ENCODE results near the gene NAT14.
A peak's percentile ranks its signal among the peaks of the same experiment; 100 is the strongest.

The NAT14 gene

DNA sequence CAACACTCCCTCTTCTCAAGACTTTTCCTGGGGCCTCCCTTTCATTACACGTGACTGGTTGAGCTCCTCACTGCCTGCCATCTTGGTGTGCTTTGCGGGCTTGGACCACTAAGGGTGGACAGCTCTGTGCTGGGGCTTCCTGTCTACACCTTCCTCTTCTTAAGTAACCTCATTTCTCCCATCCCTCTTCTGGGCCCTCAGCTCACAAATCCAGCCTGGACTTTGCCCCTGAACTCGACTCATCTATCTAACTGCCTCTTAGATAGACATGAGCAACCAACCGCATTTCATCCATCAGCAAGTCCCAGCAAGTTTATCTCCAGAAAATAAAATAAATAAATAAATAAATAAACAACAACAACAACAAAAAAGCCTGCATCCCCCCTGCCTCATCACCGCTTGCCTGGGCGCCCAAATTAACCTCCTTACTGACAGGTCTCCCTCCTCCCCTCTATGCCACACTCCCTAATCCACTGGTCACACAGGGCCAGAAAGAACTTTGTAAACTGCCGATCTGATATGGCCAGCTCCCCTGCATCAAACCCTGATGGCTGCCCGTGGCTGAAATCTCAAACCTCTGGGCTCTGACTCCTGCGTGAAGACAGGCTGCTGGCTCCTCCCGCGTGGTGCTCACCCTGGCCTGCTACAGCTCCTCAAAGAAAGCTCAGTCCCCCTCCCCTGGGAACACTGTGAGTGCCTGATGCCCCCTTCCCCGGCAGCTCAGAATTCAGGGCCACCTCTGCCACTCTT is 31.3 kb upstream of the NAT14 start:
- DNase-seq (ENCODE audit: low read depth, low spot score), result no peak

DNA sequence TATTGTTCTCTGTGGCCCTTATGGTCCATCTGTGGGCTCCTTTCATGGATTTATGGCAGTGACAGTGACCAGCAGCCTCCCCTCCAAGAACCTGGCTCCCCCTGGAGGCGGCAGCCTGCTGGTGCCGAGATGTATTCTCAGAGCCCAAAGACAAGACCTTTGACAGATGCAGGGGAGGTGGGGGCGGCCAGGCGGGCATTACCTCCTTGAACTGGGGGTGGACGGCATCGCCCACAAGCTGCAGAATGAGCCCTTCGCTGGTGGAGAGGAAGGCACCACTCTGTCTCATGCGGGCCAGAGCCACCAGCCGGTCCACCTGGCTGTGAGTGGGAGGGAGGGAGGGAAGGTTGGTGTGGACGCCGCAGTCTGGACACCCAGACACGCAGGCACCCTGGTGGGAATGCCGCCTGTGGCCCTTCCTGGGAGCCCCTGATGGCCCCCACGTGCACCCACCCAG is 30.2 kb upstream of the NAT14 start:
- no peak for DNase-seq (ENCODE audit: low read depth, low spot score)

DNA sequence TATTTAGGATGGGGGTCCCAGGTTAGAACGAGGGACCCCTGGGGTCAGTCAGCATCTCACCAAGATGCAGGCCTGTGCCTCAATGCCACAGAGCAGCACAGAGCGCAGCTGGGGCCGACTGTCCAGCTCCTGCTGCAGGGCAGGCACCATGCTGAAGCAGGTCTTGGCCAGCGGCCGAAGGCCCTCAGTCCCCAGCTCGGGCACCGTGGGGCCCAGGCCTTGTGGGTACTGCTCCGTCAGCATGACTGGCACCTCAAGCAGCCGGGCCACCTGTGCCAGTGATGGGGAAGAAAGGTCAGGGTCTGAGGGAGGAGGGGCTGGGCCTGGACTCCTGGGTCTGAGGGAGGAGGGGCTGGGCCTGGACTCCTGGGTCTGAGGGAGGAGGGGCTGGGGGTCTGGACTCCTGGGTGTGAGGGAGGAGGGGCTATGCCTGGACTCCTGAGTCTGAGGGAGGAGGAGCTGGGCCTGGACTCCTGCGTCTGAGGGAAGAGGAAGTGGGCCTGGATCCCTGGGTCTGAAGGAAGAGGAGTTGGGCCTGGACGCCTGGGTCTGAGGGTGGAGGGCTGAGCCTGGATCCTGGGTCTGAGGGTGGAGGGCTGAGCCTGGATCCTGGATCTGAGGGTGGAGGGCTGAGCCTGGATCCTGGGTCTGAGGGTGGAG is 29.3 kb upstream of the NAT14 start:
- DNase-seq (ENCODE audit: low read depth, low spot score), result no peak

DNA sequence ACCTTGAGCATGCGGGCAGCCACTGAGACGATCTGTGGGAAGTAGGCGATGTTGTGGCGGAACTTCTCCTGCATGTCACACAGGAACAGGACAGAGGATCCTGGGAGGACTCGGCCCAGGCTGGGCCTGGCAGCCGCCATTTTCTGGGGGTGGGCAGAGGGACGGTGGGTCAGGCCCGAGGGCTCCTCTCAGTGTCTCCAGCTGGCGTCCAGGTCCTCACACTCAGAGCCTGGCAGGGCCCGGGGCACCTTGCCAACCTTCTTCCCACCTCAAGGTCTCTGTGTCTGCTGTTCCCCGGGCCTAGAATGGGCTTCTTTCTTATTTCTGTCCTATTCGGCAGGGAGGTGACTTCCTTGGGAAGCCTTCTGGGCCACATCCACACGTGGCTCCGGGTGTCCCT is 28.6 kb upstream of the NAT14 start:
- DNase-seq (ENCODE audit: low read depth, low spot score), result no peak

DNA sequence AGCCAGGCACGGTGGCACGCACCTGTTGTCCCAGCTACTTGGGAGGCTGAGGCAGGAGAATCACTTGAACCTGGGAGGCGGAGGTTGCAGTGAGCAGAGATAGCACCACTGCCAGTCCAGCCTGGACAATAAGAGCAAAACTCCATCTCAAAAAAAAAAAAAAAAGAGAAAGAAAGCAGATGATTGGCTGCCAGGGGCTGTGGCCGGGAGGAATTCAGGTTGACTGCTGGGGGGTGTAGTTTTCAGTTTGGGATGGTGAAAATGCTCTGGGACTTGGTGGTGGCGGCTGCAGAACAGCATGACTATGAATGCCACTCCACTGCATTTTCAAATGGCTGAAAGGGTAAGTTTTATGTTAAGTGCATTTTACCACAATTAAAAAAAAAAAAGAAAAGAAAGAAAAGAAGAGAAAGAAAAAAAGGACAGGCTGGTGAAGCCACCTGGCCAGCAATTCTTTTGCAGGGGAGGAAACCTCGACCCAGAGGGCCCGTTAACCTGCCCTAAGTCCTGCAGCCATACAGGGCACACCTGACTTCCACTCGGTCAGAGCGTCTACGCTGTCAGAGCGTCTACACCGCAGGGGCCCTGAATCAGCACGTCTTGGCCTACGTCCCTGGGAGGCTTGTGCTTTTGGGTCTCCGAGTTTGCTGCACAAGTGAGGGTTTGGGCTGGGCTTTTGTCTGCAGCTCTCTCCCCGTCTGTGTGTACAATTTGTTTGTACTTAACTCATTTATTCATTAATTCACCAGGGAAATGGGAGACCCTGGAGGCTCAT is 27.1 kb upstream of the NAT14 start:
- no peak for DNase-seq (ENCODE audit: low read depth, low spot score)

DNA sequence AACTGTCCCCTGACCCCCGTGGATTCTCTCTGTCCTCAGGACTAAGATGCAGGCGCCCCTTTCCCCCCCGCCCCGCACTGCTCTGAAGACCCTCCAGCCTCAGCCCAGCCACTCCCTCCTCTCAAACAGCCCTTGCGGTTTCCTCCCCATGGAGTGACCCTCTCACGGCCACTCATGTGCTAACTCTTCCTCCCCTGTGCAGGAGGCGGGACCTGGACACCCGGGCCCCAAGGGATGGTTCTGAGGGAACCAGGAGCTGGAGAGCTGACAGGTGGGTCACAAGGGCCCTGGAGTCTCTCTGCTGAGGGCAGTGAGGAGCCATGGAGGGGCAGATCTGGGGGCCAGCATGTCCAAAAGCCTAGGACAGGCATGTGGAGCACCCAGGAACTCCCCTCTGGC is 25.4 kb upstream of the NAT14 start:
- no peak for DNase-seq (ENCODE audit: low read depth, low spot score)

DNA sequence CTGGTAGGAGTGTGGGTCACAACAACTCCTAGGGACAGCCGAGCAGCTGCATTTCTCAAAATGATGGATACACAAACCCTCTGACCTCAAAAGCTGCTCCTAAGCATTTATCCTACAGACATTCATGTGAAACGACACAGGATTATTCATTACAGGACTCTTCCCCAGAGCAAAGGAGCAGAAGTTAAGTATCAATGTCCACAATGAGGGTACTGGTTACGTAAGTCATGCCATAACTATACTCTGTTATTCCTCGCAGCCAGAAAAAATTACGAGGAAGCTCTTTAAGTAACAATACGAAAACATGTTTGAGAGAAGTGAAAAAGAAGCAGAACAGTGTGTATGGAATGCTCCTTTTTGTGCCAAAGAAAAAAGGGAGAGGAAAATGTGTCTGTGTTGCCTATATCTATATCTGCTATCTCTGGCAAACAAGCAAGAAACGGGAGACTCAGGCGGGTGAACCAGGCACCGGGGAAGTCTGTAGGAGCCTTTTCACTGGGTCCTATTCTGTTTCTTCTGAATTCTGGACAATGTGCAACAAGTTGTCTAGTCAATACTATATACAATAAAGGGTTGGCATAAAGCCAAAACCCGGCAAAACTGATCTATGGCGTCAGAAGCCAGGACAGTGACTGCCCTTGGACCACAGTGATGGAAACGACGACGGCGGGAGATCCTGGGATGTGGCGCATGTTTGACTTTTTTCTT is 24.9 kb upstream of the NAT14 start:
- no peak for DNase-seq (ENCODE audit: low read depth, low spot score)

DNA sequence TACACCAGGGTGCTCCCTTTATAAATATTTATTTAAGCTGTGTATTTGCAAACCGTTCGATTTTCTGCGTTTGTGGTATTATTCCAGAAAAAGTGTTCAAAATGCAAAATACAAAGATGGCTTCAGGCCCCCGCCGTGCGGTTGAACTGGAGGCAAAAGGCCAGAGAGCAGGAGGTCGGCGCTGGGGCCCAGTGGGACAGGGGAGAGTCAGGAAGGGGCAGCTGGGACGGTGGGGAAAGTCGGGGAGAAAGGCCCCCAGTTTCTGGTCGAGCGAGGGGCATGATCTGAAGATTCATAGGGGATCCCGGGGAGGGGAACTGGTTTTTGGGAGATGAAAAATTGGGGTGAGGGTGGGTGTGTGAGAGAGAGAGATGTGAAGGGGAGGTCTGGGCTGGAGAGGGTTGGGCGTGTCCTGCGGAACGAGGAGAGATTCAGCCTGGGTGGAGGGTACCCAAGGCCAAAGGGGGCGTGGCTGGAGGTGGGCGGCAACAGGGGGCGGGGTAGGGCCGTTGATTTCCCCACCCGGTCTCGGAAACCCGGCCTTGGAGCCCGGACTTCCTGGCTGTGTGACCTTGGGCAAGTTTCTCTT is 24.2 kb upstream of the NAT14 start:
- no peak for DNase-seq (ENCODE audit: low read depth, low spot score)

DNA sequence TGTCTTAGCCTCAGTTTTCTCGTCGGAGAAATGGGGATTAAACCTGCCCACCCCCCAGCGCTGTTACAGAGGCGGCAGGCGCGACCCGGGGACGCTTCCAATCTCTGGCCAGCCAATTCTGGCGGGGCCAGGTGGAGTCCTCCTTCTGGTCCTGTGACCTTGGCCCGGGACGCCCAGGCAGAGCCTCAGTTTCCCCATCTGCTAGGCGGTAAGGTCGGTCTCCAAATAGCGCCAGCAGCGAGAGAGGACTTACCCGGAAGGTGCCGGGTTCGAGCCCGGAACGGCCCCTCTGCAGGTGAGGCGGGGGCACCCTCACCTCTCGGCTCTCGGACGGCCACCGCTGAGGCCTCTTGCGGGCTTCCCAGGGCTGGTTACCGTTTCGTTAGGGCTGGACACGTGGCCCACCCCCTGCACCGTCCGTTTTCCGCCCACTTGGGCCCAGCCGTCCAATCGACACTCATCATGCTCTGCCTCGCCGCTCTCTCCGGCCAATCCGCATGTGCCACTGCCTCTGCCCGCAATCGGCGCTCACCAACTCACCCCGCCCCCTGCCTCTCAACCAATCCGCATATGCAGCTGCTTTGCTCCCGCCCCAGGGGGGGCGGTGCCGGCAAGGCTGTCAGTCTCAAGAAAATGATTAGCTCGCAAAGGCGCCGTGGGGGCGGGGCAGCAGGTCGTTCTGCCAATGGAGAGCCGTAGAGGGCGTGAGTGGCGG is 23.6 kb upstream of the NAT14 start, which contains the start of gene ISOC2:
Gene ISOC2, minus strand, starts transcription at position 384 of the 715 bp plus-strand sequence. CDS start 5,156 bp downstream, outside the sequence.
- DNase-seq (ENCODE audit: low read depth, low spot score), result peak; percentile 97

DNA sequence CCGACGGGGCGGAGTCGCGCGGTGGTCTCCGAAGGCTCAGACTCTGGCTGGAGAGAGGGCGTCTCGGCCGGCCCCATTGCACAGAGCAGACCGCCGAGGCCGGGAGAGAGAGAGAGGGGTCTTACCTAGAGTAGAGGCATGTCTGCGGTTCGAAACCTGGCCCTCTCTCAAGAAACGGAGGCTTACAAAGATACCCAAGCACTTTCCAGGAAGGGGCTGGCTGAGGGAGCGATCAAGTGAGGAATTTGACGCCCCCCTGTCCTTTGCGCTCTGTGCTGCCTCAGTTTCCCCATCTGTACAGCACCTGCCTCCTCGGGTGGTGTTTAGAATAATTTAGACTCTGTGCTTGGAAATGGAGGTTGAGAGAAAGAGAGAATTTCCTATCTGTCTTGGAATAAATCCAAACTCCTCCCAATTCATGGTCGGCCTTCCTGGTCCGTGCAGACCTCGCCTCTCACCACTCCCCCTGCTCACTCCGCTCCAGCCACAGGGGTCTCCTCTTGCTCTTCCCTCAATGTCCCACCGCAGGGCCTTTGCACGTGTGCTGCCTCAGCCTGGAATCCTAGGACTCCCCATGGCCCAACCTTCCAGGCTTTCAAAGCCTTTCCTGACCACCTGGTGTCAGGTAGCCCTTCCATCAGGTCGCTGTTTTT is 22.9 kb upstream of the NAT14 start:
- no peak for DNase-seq (ENCODE audit: low read depth, low spot score)

DNA sequence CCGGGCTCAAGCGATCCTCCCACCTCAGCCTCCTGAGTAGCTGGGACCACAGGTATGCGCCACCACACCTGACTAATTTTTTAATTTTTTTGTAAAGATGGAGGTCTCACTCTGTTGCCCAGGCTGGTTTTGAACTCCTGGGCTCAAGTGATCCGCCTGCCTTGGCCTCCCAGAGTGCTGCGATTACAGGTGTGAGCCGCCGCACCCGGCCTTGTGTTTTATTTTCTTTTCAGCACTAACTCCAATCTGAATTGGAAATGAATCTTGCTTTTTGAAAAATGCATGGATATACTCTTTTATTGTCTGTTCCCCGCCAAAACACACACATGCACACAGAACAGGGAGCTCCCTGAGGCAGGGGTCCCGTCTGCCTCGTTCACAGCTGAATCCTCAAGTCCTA is 22.3 kb upstream of the NAT14 start:
- no peak for DNase-seq (ENCODE audit: low read depth, low spot score)

DNA sequence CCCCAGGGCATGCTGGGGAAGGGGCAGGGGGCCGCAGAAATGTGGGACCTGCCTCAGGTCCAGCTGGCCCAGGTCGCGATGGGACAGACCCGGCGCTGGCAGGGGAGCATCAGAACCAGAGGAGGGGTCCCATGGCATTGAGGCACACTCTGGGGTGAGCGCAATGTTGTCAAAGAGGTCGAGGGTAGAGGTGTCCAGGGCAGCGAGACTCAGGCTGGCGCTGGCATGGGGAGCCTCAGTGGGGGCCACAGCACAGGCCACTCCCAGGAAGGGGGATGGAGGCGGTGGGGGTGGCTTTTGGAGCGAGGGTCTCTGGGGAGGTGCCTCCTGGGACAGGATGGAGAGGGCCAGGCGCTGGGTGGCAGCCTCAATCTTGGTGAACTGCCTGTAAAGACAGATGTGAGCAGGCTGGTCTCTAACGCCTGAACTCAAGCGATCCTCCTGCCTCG is 21.4 kb upstream of the NAT14 start:
- DNase-seq (ENCODE audit: low read depth, low spot score), result no peak

DNA sequence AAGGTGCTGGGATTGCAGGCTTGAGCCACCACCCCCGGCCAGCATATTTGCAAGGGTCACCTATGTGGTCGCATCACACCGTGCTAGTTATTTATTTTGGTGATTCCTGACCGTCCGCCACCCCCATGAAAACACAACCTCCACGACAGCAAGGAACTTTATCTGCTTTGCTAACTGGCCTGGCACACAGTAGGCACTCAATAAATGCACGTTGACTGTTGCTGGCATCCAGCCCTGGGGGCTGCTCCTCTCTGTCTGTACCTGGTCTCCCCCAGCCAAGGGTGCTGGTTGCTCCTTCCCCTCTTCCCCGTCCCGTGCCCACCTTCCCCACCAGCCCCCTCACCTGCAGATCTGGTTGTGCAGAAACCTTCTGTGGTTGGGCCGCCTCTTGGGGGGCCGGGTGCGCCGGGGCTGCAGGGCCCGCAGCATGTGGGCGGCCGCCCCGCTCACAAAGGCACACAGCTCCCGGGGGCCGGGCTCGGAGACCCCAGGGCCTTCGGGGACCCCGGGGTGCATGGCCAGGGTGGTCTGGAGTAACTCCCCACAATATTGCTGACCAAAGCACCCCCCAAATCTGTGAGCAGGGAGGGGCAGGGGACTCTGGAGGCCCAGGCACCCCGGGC is 20.8 kb upstream of the NAT14 start:
- no peak for DNase-seq (ENCODE audit: low read depth, low spot score)

DNA sequence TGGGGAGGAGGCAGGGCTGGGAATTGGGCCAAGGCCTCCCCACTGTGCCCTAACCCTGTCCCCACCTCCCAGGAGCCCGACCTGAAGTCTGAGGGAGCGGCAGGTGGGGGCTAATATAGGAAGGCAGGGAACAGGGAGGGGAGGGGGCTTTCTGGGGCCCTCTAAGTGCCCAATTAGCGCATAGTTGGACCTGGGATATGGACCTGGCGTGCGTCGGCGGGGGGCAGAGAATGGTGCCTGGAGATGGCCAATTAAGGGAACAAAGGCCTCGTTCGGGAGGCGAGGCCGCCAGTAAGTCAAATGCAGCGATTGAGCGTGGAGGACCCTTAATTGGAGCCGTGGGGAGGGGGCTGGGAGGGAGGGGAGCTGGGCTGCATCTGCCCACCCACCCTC is 20.3 kb upstream of the NAT14 start, which contains the start of gene C19orf85:
Gene C19orf85, minus strand, starts transcription at position 90 of the 393 bp plus-strand sequence. CDS start 197 bp downstream, outside the sequence.
- DNase-seq (ENCODE audit: low read depth, low spot score), result no peak

DNA sequence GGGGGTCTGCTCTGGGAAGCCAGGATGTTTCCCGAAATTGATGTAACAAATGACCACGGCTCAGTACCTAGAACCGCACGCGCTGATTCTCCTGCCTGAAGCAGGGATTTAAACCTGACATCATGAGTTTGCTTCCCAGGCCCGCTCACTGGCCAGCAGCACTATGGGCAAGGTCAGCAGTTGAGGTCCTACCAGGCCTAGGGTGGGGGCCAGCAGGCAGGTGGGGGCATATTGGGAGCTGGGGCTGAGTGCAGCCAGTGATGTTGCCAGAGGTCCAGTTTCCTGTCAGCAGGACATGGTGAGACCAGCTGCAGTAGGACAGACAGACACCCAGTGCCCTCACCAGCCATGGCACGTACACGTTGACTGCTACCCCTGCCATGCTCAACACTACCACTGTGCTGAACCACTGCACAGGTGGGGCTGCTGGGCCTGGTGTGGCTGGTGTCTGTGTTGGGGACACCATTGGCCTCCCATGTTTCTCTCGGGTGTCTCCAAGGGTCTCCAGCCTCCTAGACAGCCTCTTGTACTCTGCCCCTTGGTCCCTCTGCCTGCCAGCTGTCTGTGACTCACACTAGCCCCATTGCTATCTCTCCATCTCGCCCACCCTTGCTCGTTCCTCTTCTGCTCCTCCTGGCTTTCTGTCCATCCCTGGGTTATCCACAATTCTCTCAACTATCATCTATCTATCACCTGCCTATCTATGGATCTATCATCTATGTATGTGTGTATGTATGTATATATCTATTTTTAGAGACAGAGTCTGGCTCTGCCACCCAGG is 19.3 kb upstream of the NAT14 start:
- DNase-seq (ENCODE audit: low read depth, low spot score), result no peak

DNA sequence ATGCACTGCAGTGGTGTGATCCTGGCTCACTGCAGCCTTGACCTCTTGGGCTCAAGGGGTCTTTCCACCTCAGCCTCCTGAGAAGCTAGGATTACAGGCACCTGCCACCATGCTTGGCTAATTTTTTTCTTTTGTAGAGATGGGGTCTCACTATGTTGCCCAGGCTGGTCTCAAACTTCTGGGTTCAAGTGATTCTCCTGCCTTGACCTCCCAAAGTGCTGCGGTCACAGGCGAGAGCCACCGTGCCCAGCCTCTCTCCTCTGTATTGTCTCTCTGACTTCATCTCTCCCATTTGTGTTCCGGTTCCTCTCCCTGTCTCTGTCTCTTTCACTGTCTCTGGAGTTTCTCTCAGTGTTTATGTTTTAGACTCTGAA is 18.8 kb upstream of the NAT14 start:
- DNase-seq (ENCODE audit: low read depth, low spot score), result no peak

DNA sequence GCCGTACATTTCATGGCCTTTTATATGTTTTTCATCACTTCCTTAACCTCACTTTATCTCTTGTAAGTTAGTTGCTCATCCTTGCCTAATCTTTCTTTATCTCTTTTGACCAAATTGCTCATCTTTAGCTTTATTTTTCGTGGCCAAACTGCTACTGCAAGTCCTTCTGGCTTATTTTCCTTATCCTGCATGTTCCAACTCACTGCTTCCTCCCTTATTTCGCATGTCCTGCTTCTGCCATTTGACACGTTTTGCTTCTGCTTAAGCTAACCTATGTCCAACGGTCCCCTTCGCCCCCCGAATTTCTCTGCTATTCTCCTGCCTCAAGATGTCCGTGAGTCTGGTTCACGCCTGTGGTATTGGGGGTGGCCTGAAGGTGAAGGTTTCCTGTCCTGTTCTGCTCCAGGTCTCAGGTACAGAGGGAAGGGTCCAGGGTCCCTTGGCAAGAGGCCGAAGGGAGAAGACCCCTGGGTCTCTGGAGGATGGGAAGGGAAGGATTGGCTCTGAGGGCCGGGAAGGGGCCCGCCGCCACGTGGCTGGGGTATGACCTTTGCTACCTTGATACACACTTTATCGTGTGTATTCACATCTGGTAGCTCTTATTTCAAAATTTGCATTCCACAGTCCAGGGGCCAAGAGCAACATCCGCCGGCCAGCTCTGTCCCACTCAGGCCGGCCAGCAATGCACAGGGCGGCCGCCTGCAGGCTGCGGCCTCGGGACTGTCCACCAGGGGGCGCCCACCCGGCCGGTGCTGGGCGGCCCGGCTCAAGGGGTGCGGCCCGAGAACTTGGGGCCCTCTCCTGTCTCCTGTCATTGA is 17.5 kb upstream of the NAT14 start:
- DNase-seq (ENCODE audit: low read depth, low spot score), result no peak

DNA sequence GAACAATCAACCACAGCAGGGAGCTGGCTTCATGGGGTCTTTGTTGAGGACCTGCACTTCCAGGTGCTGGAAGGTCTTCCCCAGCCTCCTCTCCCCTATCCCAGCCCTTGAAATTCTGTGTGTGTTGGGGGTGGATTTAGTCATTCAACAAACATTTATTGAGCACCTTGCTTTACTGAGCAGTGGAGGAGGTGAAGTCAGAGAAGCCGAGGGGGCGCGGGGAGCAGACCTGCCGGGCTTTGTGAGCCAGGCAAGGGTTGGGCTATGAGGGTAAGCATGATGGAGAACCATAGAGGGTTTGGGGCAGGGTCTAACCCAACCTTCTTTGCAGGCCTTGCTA is 17.0 kb upstream of the NAT14 start:
- no peak for DNase-seq (ENCODE audit: low read depth, low spot score)

Data from iPS DF 19.7 (cell line).